Hepatic stellate cell (primary cell): Measurements from ENCODE around the gene PSMC1.
A peak's percentile ranks its signal among the peaks of the same experiment; 100 is the strongest.
"Not testable (repeated sequence)": the region's sequence is repeated elsewhere in the genome, so short reads cannot be mapped to it uniquely, and the experiment has no call there.

Source experiments
- DNase-seq: peaks from one replicate; pipeline ENCODE4 v3.0.0; 2011; ENCODE audit warnings: low spot score

The PSMC1 gene

DNA sequence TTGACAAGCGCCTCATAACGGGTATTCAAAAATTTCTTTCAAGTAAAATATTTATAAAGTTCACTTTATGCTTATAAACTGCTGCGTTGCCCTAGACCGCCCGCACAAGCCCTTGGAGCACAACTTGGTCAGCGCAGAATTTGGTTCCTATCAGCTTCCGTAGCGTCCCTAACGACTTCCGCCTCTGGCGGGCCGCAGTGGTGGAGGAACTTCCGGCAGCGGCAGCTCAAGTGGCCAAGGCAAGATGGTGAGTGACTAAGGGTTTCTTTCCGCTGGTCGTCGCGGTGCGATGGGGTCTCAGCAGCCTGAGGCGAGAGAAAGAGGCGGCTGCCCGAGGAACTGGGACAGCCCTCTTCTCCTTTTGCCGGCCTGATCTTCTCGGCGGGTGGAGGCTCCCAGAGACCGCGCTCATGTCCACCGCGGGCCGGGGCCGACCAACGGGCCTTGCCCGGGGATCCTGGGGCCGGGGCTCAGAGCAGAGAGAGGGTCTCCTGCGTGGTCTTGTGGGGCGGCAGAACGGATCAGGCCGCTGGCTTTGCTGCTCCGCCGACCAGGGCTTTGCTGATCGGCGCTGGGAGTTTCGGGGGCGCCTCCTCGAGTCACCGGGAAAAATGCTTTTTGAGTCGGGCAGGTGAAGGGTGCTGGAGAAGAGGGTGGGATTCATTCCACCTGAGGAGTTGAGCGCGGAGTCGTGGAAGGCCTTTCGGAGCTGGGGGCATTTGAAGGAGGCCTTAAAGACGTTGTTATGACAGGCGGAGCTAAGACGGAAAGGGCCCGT, at the start of gene PSMC1:
Gene PSMC1 (plus strand): TSS at position 200 of the 778 bp plus-strand sequence. CDS start 45 bp downstream, at position 245.
- DNase-seq, result peak; percentile 91

DNA sequence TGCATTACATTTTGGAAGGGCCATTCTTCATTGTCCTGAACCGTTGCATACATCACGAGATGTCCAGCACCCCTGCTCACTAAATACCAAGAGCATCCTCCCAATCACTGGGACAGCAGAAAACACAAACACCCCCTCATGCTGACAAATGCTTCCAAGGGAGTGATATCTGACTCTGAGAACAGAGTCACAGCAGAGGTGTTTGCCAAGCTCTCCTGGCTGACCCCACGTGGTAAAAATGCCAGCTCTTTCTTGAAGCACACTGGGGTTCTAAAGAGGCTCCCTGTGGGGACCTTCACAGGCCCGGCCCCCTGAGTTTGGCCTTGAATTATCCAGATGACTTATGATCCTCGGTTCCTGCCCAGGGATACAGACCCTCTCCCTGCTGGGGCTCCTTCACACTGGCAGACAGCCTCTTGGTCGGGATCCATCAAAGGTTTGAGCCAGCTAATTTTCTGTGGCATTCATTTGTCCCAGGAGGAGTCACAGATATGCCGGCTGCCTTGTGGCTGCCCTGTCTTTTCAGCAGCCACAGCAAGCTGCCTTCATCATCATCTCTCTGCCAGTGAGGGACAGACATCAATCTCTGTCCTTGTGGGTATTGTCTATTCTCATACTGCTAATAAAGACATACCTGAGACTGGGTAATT, 43.1 kb upstream of the PSMC1 start:
- no peak for DNase-seq

DNA sequence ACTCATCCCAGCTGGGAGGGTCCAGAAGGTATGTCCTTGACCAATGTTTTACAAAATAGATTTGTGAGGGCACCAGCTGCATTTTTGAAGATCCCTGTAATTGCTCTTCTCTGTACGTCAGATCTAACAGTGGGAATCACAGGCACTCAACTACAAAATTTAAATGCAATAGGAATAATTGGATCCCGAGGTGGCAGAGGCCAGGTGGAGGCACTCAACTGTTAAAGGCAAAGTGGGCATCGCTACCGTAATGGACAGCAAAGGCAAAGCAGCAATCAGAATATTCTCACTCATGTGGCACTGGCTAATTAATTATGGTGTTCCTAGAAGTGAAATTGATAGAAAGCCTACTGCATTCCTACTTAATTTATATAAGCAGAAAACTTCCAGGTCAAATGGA, 27.9 kb upstream of the PSMC1 start:
- DNase-seq, result no peak

DNA sequence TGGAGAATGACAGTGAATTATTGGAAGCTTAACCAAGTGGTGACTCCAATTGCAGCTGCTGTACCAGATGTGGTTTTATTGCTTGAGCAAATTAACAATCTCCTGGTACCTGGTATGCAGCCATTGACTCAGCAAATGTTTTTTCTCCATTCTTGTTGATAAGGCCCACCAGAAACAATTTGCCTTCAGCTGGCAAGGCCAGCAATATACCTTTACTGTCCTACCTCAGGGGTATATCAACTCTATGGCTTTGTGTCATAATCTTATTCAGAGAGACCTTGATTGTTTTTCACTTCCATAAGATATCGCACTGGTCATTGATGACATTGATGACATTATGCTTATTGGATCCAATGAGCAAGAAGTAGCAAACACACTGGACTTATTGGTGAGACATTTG, 26.4 kb upstream of the PSMC1 start:
- not testable (repeated sequence) for DNase-seq

DNA sequence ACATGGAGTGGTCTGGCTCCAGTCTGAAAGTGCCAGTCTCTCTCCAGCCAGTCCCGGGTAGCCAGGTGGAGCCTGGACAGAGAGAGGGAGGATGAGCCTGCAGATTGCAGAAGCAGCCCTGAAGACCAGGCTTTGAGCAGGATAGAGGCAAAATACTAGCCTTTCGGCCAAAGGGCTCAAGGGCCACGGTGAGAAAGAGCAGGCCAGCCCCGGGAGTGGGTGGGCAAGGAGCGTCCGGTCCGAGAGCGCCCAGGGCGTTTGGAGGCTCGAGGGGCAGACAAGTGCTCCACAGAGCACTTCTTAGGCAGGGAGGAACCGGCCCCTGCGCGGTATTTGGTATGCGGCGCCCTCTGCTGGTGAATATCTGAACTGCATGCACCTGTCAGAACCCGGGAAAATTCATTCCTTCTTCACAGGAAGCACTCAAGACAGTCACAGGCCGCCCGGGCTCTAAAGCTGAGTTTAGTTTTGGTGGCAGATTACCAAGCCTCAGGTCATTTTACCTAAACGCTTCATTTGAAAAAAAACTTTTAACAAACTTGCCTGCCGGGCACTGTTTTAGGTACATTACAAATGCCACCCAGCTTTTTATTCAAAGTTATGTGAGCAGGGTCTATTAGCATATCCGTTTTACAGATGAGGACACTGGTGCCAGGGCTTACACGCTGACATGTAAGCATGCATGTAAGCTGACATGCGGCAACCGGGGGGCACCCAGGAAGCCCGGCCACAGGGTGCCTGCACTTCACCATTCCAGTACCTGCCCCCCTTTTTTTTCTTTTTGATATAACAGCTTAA, 21.0 kb upstream of the PSMC1 start:
- DNase-seq, result peak; percentile 70

DNA sequence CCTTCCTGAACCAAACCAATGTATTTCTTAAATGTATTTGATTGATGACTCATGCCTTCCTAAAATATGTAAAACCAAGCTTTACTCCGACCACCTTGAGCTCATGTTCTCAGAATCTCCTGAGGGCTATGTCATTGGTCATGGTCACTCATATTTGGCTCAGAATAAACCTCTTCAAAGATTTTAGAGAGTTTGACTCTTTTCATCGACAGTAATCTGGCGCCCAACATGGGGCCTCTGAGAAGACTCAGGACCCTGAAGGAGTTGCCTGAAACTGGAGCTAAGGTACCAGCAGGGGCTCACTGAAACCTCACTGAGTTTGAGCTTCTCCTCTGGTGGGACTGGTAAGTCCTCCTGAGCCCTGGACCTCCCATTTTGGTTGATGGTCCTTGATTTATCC, 17.2 kb upstream of the PSMC1 start:
- no peak for DNase-seq

DNA sequence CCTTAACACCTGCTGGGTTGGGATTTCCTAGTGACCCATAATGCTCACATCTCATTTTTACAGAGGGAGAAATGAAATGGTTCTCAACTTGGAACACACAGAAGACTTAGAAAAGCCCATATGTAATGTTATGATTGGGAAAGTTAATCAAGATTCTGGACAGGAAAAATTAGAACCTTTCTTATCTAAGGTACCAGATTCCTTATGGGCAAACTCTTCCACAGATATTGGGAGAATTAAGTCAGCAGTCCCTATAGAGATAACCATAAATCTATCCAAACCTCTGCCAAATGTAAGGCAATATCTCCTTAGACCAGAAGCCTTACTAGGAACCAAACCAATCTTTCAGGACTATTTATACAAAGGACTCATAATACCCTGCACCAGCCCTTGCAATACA, 13.9 kb upstream of the PSMC1 start:
- DNase-seq, result no peak

DNA sequence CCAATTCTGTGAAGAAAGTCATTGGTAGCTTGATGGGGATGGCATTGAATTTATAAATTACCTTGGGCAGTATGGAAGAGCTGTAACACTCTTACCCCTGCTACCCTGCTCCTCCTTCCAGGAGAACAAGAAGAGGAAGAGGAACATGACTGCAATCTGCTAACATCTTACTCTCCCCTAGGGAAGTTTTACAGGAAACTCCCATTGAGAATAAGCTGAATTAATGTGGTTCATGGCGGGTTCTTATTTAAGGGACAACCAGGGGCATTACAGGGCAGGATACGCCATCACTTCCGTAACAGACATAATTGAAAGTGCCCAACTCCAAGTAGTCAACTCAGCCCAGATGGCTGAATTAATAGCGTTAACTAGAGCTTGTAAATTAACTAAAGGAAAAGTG, 9.4 kb upstream of the PSMC1 start:
- DNase-seq, result no peak

DNA sequence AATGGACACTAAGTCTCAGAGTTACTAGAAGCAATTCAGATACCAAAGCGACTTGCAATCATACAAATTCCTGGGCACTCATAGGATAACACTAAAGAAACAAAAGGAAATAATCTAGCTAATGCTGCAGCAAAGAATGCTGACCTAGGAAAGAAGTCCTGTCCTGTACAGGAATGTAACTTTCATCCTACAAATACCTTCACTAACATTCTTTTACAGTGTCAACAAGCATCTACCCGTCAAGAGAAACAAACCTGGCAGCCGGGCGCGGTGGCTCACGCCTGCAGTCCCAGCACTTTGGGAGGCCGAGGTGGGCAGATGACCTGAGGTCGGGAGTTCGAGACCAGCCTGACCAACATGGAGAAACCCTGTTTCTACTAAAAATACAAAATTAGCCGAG, 8.9 kb upstream of the PSMC1 start:
- DNase-seq, result not testable (repeated sequence)

DNA sequence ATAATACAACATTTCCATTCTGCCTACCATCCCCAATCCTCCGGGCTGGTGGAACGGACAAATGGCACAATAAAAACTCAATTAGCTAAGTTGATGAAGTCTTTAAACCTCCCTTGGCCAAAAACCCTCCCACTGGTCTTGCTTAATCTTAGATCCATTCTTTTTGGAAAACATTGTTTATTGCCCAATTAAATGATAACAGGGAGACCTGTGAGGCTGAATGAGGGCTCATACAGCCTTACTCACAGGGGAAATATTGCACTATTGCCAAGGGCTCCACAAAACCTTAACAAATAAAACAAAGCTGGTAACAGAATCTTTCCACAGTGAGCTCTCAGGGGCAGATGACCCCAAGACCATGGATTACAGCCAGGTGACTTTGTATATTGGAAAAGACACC, 7.8 kb upstream of the PSMC1 start:
- no peak for DNase-seq

DNA sequence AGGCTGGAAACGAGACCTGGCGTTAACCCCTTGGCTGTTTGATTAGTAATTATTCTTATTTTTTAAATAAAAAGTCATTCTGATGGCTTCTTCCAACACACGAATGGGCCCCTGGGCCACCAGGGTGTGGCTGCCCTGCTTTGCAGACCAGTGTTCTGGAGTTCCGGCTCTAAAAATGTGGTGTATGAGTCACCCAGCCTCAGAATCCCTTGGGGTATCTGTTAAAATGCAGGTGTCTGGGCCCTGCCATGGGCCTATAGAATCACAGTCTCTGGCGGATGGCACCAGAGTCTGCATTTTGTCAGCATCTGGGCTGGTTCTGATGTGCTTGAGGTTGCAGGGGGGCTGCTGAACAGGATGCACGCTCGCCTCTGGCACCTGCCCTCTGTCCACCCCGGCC, 2.5 kb upstream of the PSMC1 start:
- DNase-seq, result no peak

DNA sequence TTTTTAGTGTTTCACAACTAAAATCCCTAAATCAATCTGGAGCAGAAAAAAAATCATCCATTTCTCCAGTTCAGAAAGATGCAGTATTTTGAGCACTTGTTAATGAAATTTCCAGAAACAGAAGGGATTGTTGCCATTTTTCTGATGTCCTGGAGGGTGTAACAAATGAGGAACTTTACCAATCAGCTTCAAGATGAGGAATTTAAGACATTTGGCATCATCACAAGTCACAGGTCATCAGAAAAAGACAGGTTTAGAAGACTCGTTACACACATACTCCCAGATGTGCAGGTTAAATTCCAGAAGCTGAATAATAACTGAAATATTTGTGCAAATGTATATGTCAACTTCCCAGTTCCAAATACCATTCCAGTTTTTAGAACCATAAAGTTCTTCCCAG, 482 bp upstream of the PSMC1 start:
- no peak for DNase-seq

DNA sequence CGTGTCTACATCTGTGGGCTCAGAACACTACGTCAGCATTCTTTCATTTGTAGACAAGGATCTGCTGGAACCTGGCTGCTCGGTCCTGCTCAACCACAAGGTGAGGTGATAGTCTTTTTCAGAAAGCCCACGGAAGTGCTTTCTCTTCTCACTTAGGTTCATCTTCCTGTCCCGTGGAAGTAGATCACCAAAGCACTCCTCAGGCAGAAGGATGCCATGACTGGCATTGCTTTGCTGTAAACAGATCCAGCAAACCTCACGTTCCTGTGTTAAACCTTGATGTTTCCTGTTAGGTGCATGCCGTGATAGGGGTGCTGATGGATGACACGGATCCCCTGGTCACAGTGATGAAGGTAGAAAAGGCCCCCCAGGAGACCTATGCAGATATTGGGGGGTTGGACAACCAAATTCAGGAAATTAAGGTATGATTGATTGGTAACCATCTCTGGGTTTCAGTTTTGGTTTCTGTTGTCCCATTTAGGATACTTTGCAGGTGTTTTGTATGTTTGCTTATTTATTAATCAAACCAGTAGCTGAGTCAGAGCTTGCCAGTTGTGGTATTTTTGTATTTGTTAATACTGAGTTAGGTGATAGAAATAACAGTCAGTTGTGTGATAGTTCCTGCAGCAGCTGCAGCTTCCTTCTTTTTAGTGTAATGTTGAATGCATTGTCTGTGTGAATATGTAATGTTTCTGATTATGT, 7.5 kb downstream of the PSMC1 start:
- no peak for DNase-seq

DNA sequence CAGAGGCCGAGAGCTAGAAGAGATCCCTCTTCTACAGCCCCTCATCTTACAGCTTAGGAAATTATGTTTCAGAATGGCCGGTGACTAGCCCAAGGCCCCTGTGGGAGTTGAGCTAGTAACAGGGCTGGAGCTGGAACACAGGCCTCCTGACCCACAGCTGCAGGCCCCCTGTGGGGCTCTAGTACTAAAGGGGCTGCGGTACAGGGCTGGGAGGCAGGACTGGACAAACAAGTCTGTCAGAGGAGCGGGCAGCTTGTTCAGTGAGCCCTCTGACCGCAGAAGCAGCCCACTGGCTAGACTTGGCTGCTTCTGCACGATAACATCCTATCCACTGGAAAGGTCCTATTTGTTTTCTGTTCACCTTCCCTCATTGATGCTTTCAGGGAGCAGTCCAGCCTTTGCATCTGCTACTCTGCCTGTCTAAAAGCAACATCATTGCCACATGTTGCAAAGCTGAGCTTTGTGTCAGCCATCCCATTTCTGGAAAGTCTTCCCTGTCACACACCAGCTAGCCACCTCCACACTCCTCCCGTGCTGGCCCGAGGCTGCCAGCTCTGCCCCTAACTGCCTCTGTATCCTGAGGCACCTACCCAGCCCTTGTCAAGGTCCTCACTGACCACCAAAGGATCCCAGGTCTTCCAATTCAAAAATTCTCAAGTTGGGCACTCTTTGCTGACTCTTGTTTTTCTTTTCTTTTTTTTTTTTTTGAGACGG, 10.2 kb downstream of the PSMC1 start:
- no peak for DNase-seq

DNA sequence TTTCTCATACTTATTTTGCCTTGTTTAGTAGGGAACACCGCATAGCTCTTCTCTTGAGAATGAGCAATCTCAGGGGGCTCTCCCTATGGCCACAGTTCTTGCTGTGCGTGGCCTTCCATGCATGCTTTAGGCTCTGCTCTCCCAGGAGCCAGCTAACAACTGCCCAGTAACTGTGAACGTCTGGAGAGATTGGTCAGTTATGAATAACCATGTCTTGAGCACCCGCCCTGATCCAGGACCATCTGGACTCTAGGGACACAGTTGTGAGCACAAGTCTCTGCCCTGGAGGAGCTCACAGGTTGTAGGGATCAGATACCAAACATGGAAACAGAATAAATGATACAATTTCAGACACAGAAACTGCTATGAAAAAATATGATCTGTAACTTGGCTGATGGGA, 12.1 kb downstream of the PSMC1 start:
- DNase-seq, result no peak

DNA sequence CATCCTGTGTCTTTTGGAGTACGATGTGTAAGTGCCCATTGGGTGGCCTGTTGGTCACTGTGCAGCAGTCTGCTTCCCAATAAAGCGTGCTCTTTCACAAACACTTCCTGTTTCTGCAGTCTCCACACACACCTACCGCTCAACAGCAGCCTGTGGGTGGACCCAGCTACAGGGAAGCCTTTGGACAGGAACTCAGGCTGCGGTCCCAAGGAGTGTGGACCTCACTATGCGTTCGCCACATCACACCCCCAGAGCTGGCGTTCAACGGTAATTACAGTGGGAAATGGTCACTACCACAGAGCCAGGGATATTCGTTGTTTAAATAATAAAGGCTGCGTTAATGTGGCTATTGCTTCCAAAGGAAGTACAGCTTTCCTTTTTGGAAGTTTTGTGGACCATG, 16.2 kb downstream of the PSMC1 start:
- no peak for DNase-seq

DNA sequence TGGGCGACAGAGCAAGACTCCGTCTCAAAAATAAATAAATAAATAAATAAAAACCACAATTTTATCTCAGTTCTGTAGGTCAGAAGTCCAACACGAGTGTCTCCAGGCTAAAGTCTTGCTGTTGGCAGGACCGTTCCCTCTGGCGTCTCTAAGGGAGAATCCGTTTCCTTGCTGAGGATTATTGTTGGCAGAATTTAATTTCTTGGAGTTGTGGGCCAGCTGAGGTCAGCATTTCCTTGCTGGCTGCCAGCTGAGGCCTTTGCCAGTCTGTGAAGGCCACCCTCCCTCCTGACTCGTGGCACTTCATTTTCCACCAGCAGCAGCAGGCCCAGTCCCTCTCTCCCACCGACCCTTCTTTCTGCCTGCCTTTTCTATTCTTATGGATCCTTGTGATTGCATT, 17.2 kb downstream of the PSMC1 start:
- no peak for DNase-seq

DNA sequence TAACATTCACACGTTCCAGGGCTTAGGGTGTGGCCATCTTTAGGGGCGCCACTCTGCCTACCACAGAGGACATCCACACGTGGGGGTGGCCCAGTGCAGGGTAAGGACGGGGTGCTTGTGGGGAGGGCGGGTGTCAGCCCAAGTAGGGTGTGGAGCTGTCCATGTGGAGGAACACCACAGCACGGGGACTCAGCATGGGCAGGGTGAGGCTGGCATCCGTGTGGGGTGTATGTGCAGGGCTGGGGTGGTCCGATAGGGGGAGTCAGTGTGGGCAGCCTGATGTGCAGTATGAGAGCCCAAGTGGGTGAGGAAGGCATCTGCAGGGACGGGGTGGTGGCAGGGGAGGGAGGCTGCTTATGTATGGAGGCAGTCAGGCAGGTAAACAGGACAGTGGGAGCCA, 17.7 kb downstream of the PSMC1 start:
- DNase-seq, result no peak

DNA sequence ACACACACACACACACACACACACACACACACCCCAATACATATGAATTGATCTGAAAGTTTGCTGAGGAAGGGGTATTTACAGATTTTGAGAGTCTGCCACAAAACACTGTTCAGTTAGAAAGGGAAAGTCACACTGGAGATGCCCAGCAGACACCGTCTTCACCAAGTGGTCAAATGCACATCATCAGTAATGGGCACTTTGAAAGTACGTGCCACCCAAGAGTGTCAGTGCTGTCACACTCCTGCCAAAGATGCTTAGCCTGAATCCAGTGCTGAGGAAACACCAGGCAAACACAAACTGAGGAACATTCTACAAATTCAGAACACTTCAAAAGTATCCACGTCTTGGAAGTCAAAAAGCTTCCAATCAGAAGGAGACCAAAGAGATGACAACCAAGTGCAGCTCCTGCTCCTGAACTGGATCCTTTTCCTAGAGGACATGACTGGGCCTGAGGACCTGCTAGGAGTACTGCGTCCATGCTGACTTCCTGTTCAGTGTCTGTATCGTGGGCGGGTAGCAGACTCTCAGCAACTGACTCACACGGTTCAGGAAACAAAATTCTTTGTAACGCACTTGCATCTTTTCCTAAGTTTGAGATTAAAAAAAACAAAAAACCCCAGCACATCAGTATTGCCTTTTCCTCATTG, 18.6 kb downstream of the PSMC1 start:
- peak; percentile 66 for DNase-seq

DNA sequence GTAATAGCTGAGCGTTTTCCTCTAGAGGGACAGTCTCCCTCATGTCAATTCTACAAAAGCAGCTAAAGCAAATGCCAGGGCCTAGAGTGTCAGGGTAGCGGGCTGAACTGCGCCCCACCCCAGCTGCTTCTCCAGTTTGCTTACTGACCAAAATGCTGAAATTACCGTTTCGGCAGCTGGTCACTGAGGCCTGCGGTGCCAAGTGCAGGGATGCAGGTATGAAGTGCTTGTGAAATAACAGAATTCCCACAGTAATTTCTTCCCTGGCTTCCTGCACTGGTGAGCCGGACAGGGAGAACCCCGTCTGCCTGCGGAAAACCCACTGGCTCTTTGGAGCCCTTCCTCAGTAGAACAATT, 19.1 kb downstream of the PSMC1 start:
- DNase-seq, result no peak

DNA sequence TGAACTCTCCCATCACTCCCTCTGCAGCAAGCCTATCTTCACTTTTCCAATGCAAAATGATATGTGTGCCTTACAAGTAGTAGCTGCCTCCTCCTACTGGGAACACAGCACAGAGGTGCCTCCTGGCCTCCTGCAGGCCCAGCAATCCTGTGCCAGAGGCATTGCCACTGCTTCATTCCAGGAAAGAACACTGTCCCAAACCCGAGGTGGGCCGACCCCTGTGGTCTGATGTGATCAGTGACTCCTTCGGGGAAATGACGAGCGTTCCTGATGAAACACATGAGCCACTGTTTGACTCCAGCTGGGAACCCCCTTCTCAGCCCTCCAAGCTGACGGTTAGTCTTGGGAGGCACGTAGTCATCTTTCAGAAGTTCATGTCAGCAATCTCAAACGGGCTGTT, 19.5 kb downstream of the PSMC1 start:
- no peak for DNase-seq
